T-helper 2 cell treated with Interferon-gamma antibody and Interleukin-4, amounts not matched to agents 100 ng/mL and 5 ng/mL, for 36 hours (primary cell): ENCODE results near the gene KNSTRN. TPM values are rescaled to one million over a fixed set of nuclear protein-coding genes. Genes with fewer than 3 reads are reported as not detected.

Source experiments
- intact Hi-C: fragments of 100-400 bp; cut with micrococcal nuclease; formaldehyde crosslinking; loops from one replicate; pipeline ENCODE4 v1.15.1; 2023
- total RNA-seq: library from RNA; stranded (reverse); gene quantifications from 2 replicates; pipeline ENCODE4 v1.2.3, GENCODE V29; 2022

The KNSTRN gene
- total RNA-seq, 1 donor from 2014 or later: 52.1 TPM

GRCh38 chr15:40365016-40365415 is 17.5 kb upstream of the KNSTRN start:
- intact Hi-C loops: no loop called here

- intact Hi-C loops: no loop called here
Measured at GRCh38 chr15:40365624-40366456, 16.7 kb upstream of the KNSTRN start.

GRCh38 chr15:40366457-40367370 is 15.8 kb upstream of the KNSTRN start:
- intact Hi-C loops: no loop called here

GRCh38 chr15:40367371-40367685 is 15.2 kb upstream of the KNSTRN start:
- intact Hi-C loops: no loop called here

- intact Hi-C loops: loop anchor here (1.0 kb wide), 5 partner anchors 10 to 72 kb away; partner anchors contain the start of genes BAHD1, DISP2 and KNSTRN
Measured at GRCh38 chr15:40367686-40368611, 14.6 kb upstream of the KNSTRN start.

- intact Hi-C loops: loop anchor here (1.0 kb wide), 5 partner anchors 11 to 71 kb away; partner anchors contain the start of genes BAHD1, DISP2 and KNSTRN
Measured at GRCh38 chr15:40368719-40369473, 13.6 kb upstream of the KNSTRN start.

GRCh38 chr15:40369474-40369869 is 13.0 kb upstream of the KNSTRN start:
- intact Hi-C loops: no loop called here

GRCh38 chr15:40369971-40370370 is 12.6 kb upstream of the KNSTRN start:
- intact Hi-C loops: no loop called here

- intact Hi-C loops: no loop called here
Measured at GRCh38 chr15:40372981-40373380, 9.5 kb upstream of the KNSTRN start.

- intact Hi-C loops: no loop called here
Measured at GRCh38 chr15:40377606-40378005, 4.9 kb upstream of the KNSTRN start.

GRCh38 chr15:40379374-40379773 is 3.1 kb upstream of the KNSTRN start:
- intact Hi-C loops: no loop called here

GRCh38 chr15:40379853-40380252 is 2.7 kb upstream of the KNSTRN start:
- intact Hi-C loops: no loop called here

- intact Hi-C loops: no loop called here
Measured at GRCh38 chr15:40380636-40381035, 1.9 kb upstream of the KNSTRN start.

GRCh38 chr15:40381818-40382529 is 547 bp upstream of the KNSTRN start:
- intact Hi-C loops: loop anchor here (1.0 kb wide), 3 partner anchors 14 to 222 kb away; partner anchors contain the start of gene IVD

GRCh38 chr15:40386480-40386879 is 4.0 kb downstream of the KNSTRN start:
- intact Hi-C loops: no loop called here

- intact Hi-C loops: no loop called here
Measured at GRCh38 chr15:40388941-40389823, 6.7 kb downstream of the KNSTRN start.

- intact Hi-C loops: no loop called here
Measured at GRCh38 chr15:40389824-40390595, 7.5 kb downstream of the KNSTRN start.
